Measurements from ENCODE around the gene PCSK4.

PCSK4 gene

GRCh38 chr19:1495051-1495798, 5.1 kb upstream of the PCSK4 start:
- peaks cover 2% of the 10 kb centered on the region; the same call in 1 of the 2 replicates for H3K4me1 ChIP-seq (ENCODE audit: control insufficient read depth, insufficient read depth, low read length)
- H3K4me3 ChIP-seq (ENCODE audit: low read depth, low read length): no peak overlapping the region
- no peaks in the 10 kb centered on the region for H3K9me3 ChIP-seq (ENCODE audit: control insufficient read depth, insufficient read depth, low read depth, low read length)
- POLR2A ChIA-PET: no interaction called here
- CTCF ChIA-PET: no interaction called here
- no peaks in the 10 kb centered on the region for H3K36me3 ChIP-seq (ENCODE audit: control insufficient read depth in 2 of 2, insufficient read depth in 1 of 2, low read length in 2 of 2)
- H3K27ac ChIP-seq (ENCODE audit: extremely low read depth, low read depth, low read length): no peak overlapping the region
- TF ChIP-seq ZNF174 (tag by site-specific recombination; IDR thresholded peaks at IDR 0.05) (no peak), ZFP41 (tag by site-specific recombination; IDR thresholded peaks at IDR 0.05; ENCODE audit: borderline replicate concordance) (no peak), SCRT1 (tag by site-specific recombination; IDR thresholded peaks at IDR 0.05; ENCODE audit: borderline replicate concordance) (no peak), ZBTB20 (tag by site-specific recombination; IDR thresholded peaks at IDR 0.05) (no peak), ZNF366 (tag by site-specific recombination; conservative IDR thresholded peaks at IDR 0.05) (no peak), ZBTB7A (tag by site-specific recombination; IDR thresholded peaks at IDR 0.05; ENCODE audit: low read depth) (no peak), ZNF175 (tag by site-specific recombination; IDR thresholded peaks at IDR 0.05) (no peak), OSR2 (tag by site-specific recombination; IDR thresholded peaks at IDR 0.05) (no peak), ZNF426 (tag by site-specific recombination; IDR thresholded peaks at IDR 0.05) (no peak), ZNF2 (tag by site-specific recombination; IDR thresholded peaks at IDR 0.05) (no peak), ZNF513 (tag by site-specific recombination; IDR thresholded peaks at IDR 0.05) (no peak)

- H3K4me3 ChIP-seq (ENCODE audit: low read depth, low read length): no peak overlapping the region
- TF ChIP-seq ZNF785 (tag by site-specific recombination; IDR thresholded peaks at IDR 0.05) (no peak), GLIS1 (tag by site-specific recombination; IDR thresholded peaks at IDR 0.05) (peak; percentile 51; the same call in 1 of the 2 replicates), ZNF610 (tag by site-specific recombination; IDR thresholded peaks at IDR 0.05; ENCODE audit: borderline replicate concordance) (no peak), SCRT2 (tag by site-specific recombination; IDR thresholded peaks at IDR 0.05) (no peak), ZFP69B (tag by site-specific recombination; IDR thresholded peaks at IDR 0.05) (no peak)
- H3K27ac ChIP-seq (ENCODE audit: extremely low read depth, low read depth, low read length): no peak overlapping the region
- H3K36me3 ChIP-seq (ENCODE audit: control insufficient read depth in 2 of 2, insufficient read depth in 1 of 2, low read length in 2 of 2): no peaks in the 10 kb centered on the region
- ChIA-PET POLR2A (no interaction called here), CTCF (interaction anchor here (0.8 kb wide), 1 partner anchor 10 kb away, joined by 3 read pairs; no protein-coding TSS in a partner anchor)
- H3K9me3 ChIP-seq (ENCODE audit: control insufficient read depth, insufficient read depth, low read depth, low read length): no peaks in the 10 kb centered on the region
- H3K4me1 ChIP-seq (ENCODE audit: control insufficient read depth, insufficient read depth, low read length): peaks cover 5% of the 10 kb centered on the region
Measured at GRCh38 chr19:1494115-1494815, 4.1 kb upstream of the PCSK4 start.

- POLR2A ChIA-PET: no interaction called here
- Histone ChIP-seq H3K9me3 (ENCODE audit: control insufficient read depth, insufficient read depth, low read depth, low read length) (no peaks in the 10 kb centered on the region), H3K4me3 (ENCODE audit: low read depth, low read length) (no peak overlapping the region), H3K4me1 (ENCODE audit: control insufficient read depth, insufficient read depth, low read length) (peaks cover 5% of the 10 kb centered on the region), H3K36me3 (ENCODE audit: control insufficient read depth in 2 of 2, insufficient read depth in 1 of 2, low read length in 2 of 2) (no peaks in the 10 kb centered on the region), H3K27ac (ENCODE audit: extremely low read depth, low read depth, low read length) (no peak overlapping the region)
- TF ChIP-seq ATF2 (tag by site-specific recombination; IDR thresholded peaks at IDR 0.05; ENCODE audit: low read depth) (no peak), ZNF335 (tag by site-specific recombination; conservative IDR thresholded peaks at IDR 0.05) (0 out of 2 replicates have a peak, but pooled peaks have one; percentile 25), ZNF76 (tag by site-specific recombination; IDR thresholded peaks at IDR 0.05; ENCODE audit: borderline replicate concordance, low read depth) (0 out of 2 replicates have a peak, but pooled peaks have one; percentile 16), ZNF776 (tag by site-specific recombination; IDR thresholded peaks at IDR 0.05; ENCODE audit: borderline replicate concordance) (no peak), PATZ1 (tag by site-specific recombination; IDR thresholded peaks at IDR 0.05) (no peak)
- TF ChIP-seq, protein P1, sequence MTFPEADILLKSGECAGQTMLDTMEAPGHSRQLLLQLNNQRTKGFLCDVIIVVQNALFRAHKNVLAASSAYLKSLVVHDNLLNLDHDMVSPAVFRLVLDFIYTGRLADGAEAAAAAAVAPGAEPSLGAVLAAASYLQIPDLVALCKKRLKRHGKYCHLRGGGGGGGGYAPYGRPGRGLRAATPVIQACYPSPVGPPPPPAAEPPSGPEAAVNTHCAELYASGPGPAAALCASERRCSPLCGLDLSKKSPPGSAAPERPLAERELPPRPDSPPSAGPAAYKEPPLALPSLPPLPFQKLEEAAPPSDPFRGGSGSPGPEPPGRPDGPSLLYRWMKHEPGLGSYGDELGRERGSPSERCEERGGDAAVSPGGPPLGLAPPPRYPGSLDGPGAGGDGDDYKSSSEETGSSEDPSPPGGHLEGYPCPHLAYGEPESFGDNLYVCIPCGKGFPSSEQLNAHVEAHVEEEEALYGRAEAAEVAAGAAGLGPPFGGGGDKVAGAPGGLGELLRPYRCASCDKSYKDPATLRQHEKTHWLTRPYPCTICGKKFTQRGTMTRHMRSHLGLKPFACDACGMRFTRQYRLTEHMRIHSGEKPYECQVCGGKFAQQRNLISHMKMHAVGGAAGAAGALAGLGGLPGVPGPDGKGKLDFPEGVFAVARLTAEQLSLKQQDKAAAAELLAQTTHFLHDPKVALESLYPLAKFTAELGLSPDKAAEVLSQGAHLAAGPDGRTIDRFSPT (tag by site-specific recombination; IDR thresholded peaks at IDR 0.05): peak; percentile 49
- CTCF ChIA-PET: no interaction called here
Measured at GRCh38 chr19:1492474-1493006, 2.4 kb upstream of the PCSK4 start.

Measured in HEK293 (cell line).